SK-N-SH treated with all-trans-retinoic acid at 6 μM for 48 hours (cell line): ENCODE results near the gene GCN1.

Experiments
- ATAC-seq: fragments of 200-7000 bp; cut with Tn5 transposase; 3 replicates; pipeline ENCODE4 v1.9.1; 2020; ENCODE audit warnings: mild to moderate bottlenecking, moderate library complexity
- ARNTL ChIP-seq: fragments of 450-650 bp; formaldehyde crosslinking; IDR thresholded peaks from 2 replicates; pipeline ENCODE4 v1.5.0; 2020; ENCODE audit warnings: low read depth, mild to moderate bottlenecking, moderate library complexity, borderline replicate concordance
- CSDC2 ChIP-seq: fragments of 250-450 bp; sonication (Bioruptor Pico); IDR thresholded peaks from 2 replicates; pipeline ENCODE4 v1.5.0; 2020; ENCODE audit warnings: mild to moderate bottlenecking, moderate library complexity
- ISL1 ChIP-seq: fragments of 250-450 bp; sonication (Bioruptor Pico); IDR thresholded peaks from 2 replicates; pipeline ENCODE4 v2.1.2; 2022; ENCODE audit warnings: mild to moderate bottlenecking, moderate library complexity
- OSR1 ChIP-seq: fragments of 250-450 bp; sonication (Bioruptor Pico); IDR thresholded peaks from 2 replicates; pipeline ENCODE4 v1.8.0; 2022; ENCODE audit warnings: moderate library complexity, mild to moderate bottlenecking, inconsistent platforms
- PPARA ChIP-seq: fragments of 250-450 bp; sonication (Bioruptor Pico); IDR thresholded peaks from 2 replicates; pipeline ENCODE4 v1.5.0; 2020; ENCODE audit warnings: mild to moderate bottlenecking, borderline replicate concordance
- RARB ChIP-seq: fragments of 250-450 bp; sonication (Bioruptor Pico); IDR thresholded peaks from 2 replicates; pipeline ENCODE4 v1.8.0; 2021; ENCODE audit warnings: mild to moderate bottlenecking, moderate library complexity
- TOX ChIP-seq: fragments of 250-450 bp; sonication (Bioruptor Pico); IDR thresholded peaks from 2 replicates; pipeline ENCODE4 v1.8.0; 2021; ENCODE audit warnings: mild to moderate bottlenecking, moderate library complexity, borderline replicate concordance
- ZC3H10 ChIP-seq: fragments of 250-450 bp; sonication (Bioruptor Pico); IDR thresholded peaks from 2 replicates; pipeline ENCODE4 v1.5.1; 2021; ENCODE audit warnings: mild to moderate bottlenecking, moderate library complexity
- ZFP3 ChIP-seq: fragments of 250-450 bp; sonication (Bioruptor Pico); IDR thresholded peaks from 2 replicates; pipeline ENCODE4 v1.5.0; 2020; ENCODE audit warnings: mild to moderate bottlenecking, moderate library complexity
- ZFP30 ChIP-seq: fragments of 450-650 bp; formaldehyde crosslinking; IDR thresholded peaks from 2 replicates; pipeline ENCODE4 v1.5.0; 2022; ENCODE audit warnings: mild to moderate bottlenecking, moderate library complexity
- ZNF565 ChIP-seq: fragments of 450-650 bp; formaldehyde crosslinking; conservative IDR thresholded peaks from 2 replicates; pipeline ENCODE4 v1.5.0; 2020; ENCODE audit warnings: low read depth, mild to moderate bottlenecking, moderate library complexity
- ZNF70 ChIP-seq: fragments of 450-650 bp; formaldehyde crosslinking; IDR thresholded peaks from 2 replicates; pipeline ENCODE4 v1.5.0; 2020; ENCODE audit warnings: mild to moderate bottlenecking, moderate library complexity
- ZNF8 ChIP-seq: fragments of 450-650 bp; formaldehyde crosslinking; IDR thresholded peaks from 2 replicates; pipeline ENCODE4 v1.5.0; 2020; ENCODE audit warnings: mild to moderate bottlenecking, moderate library complexity
- TF ChIP-seq, protein P1 (sequence below): fragments of 250-450 bp; sonication (Bioruptor Pico); IDR thresholded peaks from 2 replicates; pipeline ENCODE4 v1.8.0; 2021; ENCODE audit warnings: low read depth, mild to moderate bottlenecking, moderate library complexity, borderline replicate concordance
- TF ChIP-seq, protein P2 (sequence below): fragments of 250-450 bp; sonication (Bioruptor Pico); IDR thresholded peaks from 2 replicates; pipeline ENCODE4 v1.8.0; 2020; ENCODE audit warnings: mild to moderate bottlenecking, moderate library complexity, borderline replicate concordance
- TF ChIP-seq, protein P3 (sequence below): fragments of 250-450 bp; sonication (Bioruptor Pico); IDR thresholded peaks from 2 replicates; pipeline ENCODE4 v1.5.0; 2020; ENCODE audit warnings: mild to moderate bottlenecking, moderate library complexity

Gene GCN1

GRCh38 chr12:120231316-120232011, 36.9 kb upstream of the GCN1 start:
- TF ChIP-seq OSR1 (CRISPR knock-in tag) (0 out of 2 replicates have a peak, but pooled peaks have one; percentile 8), RARB (CRISPR knock-in tag) (no peak), ZC3H10 (CRISPR knock-in tag) (0 out of 2 replicates have a peak, but pooled peaks have one; percentile 9), PPARA (no peak), CSDC2 (CRISPR knock-in tag) (no peak), ZNF565 (CRISPR knock-in tag) (no peak), ZNF70 (CRISPR knock-in tag) (no peak), ZNF8 (CRISPR knock-in tag) (no peak), ARNTL (CRISPR knock-in tag) (no peak), ISL1 (CRISPR knock-in tag) (no peak), ZFP3 (CRISPR knock-in tag) (0 out of 2 replicates have a peak, but pooled peaks have one; percentile 12)
- TF ChIP-seq, protein P1, sequence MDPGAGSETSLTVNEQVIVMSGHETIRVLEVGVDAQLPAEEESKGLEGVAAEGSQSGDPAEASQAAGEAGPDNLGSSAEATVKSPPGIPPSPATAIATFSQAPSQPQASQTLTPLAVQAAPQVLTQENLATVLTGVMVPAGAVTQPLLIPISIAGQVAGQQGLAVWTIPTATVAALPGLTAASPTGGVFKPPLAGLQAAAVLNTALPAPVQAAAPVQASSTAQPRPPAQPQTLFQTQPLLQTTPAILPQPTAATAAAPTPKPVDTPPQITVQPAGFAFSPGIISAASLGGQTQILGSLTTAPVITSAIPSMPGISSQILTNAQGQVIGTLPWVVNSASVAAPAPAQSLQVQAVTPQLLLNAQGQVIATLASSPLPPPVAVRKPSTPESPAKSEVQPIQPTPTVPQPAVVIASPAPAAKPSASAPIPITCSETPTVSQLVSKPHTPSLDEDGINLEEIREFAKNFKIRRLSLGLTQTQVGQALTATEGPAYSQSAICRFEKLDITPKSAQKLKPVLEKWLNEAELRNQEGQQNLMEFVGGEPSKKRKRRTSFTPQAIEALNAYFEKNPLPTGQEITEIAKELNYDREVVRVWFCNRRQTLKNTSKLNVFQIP (CRISPR knock-in tag), result no peak
- TF ChIP-seq, protein P2, sequence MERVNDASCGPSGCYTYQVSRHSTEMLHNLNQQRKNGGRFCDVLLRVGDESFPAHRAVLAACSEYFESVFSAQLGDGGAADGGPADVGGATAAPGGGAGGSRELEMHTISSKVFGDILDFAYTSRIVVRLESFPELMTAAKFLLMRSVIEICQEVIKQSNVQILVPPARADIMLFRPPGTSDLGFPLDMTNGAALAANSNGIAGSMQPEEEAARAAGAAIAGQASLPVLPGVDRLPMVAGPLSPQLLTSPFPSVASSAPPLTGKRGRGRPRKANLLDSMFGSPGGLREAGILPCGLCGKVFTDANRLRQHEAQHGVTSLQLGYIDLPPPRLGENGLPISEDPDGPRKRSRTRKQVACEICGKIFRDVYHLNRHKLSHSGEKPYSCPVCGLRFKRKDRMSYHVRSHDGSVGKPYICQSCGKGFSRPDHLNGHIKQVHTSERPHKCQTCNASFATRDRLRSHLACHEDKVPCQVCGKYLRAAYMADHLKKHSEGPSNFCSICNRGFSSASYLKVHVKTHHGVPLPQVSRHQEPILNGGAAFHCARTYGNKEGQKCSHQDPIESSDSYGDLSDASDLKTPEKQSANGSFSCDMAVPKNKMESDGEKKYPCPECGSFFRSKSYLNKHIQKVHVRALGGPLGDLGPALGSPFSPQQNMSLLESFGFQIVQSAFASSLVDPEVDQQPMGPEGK (CRISPR knock-in tag), result peak; percentile 79; the same call in 1 of the 2 replicates

GRCh38 chr12:120230974-120231315, 36.4 kb upstream of the GCN1 start:
- TF ChIP-seq ZNF8 (CRISPR knock-in tag) (no peak), ARNTL (CRISPR knock-in tag) (no peak), RARB (CRISPR knock-in tag) (no peak), CSDC2 (CRISPR knock-in tag) (no peak), ZFP30 (CRISPR knock-in tag) (no peak), ZNF70 (CRISPR knock-in tag) (no peak), ZFP3 (CRISPR knock-in tag) (no peak)
- TF ChIP-seq, protein P3, sequence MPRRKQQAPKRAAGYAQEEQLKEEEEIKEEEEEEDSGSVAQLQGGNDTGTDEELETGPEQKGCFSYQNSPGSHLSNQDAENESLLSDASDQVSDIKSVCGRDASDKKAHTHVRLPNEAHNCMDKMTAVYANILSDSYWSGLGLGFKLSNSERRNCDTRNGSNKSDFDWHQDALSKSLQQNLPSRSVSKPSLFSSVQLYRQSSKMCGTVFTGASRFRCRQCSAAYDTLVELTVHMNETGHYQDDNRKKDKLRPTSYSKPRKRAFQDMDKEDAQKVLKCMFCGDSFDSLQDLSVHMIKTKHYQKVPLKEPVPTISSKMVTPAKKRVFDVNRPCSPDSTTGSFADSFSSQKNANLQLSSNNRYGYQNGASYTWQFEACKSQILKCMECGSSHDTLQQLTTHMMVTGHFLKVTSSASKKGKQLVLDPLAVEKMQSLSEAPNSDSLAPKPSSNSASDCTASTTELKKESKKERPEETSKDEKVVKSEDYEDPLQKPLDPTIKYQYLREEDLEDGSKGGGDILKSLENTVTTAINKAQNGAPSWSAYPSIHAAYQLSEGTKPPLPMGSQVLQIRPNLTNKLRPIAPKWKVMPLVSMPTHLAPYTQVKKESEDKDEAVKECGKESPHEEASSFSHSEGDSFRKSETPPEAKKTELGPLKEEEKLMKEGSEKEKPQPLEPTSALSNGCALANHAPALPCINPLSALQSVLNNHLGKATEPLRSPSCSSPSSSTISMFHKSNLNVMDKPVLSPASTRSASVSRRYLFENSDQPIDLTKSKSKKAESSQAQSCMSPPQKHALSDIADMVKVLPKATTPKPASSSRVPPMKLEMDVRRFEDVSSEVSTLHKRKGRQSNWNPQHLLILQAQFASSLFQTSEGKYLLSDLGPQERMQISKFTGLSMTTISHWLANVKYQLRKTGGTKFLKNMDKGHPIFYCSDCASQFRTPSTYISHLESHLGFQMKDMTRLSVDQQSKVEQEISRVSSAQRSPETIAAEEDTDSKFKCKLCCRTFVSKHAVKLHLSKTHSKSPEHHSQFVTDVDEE (CRISPR knock-in tag), result no peak
- TF ChIP-seq, protein P1 (CRISPR knock-in tag), result no peak
- TF ChIP-seq, all 23 proteins: peak for 0
- ATAC-seq, result peak; percentile 0; the same call in 2 of the 3 replicates

More at GRCh38 chr12:120231316-120232011, 36.9 kb upstream of the GCN1 start:
- ATAC-seq, result peak; percentile 63

GRCh38 chr12:120230326-120230973, 35.9 kb upstream of the GCN1 start:
- peak; percentile 73 for ATAC-seq
- TF ChIP-seq ISL1 (CRISPR knock-in tag) (0 out of 2 replicates have a peak, but pooled peaks have one; percentile 29), TOX (CRISPR knock-in tag) (no peak)
- TF ChIP-seq, all 23 proteins: peak for 1
